GM18519 (cell line): ENCODE data around the gene LCA5.
"Not testable (repeated sequence)": the region's sequence is repeated elsewhere in the genome, so short reads cannot be mapped to it uniquely, and the experiment has no call there.

ENCODE experiments used
- ATAC-seq: cut with Tn5 transposase; IDR thresholded peaks from one replicate; pipeline ENCODE4 v1.9.1; 2021; ENCODE audit warnings: mild to moderate bottlenecking, moderate library complexity; ENCODE audit not compliant: unreplicated experiment, low FRiP score

The LCA5 gene

GRCh38 chr6:79468116-79468515, 69.1 kb downstream of the LCA5 start:
- ATAC-seq, result no peak

- no peak for ATAC-seq
These were observed 69.5 kb downstream of the LCA5 start for GRCh38 chr6:79467716-79468115.

GRCh38 chr6:79466207-79466834, 70.9 kb downstream of the LCA5 start:
- ATAC-seq, result no peak

DNA sequence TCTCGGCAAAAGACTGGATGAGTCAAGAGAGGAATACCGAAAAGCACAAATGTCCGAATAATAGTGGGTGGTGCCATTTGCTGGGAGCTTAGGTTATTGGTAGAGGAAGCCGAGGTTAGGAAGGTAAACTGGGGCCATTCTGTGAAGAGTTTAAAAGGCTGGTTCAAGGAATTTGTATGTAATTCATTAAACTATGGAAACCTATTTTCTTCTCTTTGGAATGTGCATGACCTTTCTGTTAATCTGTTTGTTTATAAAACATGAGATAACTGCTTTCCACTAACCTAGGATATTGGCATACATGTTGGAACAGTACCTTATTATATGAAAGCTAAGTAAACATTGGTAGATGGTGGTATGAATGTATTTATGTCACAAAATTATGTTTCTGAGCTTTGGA, 71.8 kb downstream of the LCA5 start:
- no peak for ATAC-seq

- no peak for ATAC-seq
These were observed 73.6 kb downstream of the LCA5 start for GRCh38 chr6:79463621-79464050.

- no peak for ATAC-seq
These were observed 76.0 kb downstream of the LCA5 start for GRCh38 chr6:79461205-79461604.

DNA sequence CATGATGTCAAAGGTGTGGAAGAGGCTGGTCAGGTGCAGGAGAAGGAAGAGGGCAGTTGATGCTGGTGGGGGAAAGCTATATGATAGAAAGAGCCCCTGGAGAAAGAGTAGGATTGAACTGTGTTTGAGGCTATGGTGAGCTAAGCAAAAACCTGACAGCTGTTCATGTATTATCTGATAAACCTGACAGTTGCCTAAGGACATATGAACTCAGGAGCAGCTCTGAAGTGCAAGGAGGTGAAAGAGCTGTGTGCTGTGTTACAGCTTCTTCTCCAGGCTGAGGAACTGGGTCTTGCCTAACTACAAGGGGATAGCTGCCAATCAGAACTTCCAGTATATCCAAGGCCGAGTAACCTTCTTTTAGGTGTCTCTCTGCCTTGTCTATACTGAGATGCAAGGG, 81.8 kb downstream of the LCA5 start:
- no peak for ATAC-seq

DNA sequence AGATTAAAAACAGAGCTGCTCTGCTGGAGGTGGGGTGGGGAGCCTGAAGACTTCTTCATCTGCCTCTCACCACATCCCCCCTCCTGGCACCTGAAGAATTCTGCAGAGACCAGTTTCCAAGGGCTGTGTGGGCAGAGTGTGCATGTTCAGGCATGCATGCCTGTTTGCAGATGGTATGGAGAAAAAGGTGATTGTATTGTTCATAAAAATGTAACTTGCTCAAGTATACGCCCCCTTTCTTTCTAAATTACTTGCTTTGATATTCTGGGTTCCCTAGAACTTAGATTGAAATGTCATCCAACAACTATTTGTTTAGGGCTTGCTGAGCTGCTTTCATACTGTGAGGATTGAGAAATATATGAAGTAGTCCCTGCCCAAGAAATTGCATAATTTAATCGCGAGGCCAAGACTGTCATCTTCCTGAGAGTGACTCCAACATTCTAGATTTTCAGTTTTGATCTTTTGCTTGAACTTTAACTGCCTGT, 83.6 kb downstream of the LCA5 start:
- ATAC-seq, result no peak

DNA sequence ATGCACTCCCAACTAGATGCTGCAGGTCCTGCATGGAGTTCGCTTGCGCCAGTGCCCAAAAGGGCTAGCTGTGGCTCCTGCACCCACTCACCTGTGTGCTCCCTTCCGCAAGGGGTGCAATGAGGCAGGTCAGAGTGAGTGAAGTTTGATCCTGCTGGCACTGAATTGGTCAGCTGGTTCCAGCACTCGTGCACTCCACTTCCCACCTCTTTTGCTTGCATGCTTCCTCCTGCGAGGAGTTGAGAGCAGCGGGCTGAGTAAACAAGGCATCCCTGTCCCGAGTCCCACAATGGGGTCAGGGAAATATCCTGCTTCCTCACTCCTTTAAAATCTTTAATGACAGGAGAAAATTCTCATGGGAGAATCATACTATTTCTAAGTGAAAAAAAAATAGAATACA, 86.2 kb downstream of the LCA5 start:
- no peak for ATAC-seq

- ATAC-seq, result no peak
These were observed 91.2 kb downstream of the LCA5 start for GRCh38 chr6:79446006-79446405.

- ATAC-seq, result not testable (repeated sequence)
These were observed 93.4 kb downstream of the LCA5 start for GRCh38 chr6:79443876-79444275.

DNA sequence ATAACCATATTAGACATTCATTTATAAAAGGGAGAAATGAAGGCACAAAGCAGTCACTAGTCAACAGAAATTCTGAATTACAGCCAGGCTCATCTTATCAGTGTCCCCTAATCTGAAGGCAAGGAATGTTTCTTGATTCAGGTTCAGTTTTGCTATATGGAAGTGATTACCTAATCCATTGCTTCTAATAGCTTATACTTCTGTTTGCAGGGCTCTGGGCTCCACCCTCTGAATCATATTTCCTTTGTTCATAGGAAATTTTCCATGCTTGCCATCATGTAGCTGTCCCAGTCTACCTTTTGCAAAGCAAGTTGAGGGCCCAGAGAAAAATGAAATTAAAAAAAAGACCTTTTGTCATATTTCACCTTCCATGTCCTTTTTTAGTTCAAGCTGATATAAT, 96.0 kb downstream of the LCA5 start:
- ATAC-seq, result no peak

GRCh38 chr6:79440598-79440997, 96.6 kb downstream of the LCA5 start:
- peak; percentile 71 for ATAC-seq

- ATAC-seq, result no peak
These were observed 99.2 kb downstream of the LCA5 start for GRCh38 chr6:79438030-79438429.

DNA sequence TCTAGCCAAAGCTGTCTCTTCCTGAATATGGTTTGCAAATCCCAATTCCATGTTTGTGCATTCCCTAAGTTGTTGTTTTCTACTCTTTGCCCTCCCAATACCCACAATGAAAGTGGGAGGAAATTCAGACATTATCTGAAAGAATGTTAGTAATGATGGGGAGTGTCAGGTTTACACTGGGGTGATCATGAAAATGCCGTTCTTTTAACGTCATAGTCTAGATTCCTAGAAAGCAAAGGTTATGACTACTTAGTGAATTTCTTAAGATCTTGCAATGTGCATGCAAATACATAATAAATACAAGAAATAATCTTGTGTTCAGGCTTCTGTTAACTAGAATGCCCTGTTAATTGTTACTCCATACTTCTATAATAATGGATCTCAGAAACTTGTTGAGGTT, 101.0 kb downstream of the LCA5 start:
- no peak for ATAC-seq

DNA sequence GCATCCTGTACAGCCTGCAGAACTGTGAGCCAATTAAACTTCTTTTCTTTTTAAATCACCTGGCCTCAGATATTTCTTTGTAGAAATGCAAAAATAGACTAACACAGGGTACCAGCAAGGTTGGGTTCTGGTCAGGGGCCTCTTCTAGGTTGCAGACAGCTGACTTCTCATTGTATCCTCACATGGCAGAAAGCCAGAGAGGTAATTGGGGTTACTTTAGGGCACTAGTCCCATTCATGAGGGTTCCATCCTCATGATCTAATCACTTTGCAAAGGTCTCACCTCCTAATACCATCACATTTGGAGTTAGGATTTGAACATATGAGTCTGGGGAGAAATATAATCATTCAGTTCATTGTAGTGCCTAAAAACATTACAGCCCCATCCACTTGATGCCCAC, 101.5 kb downstream of the LCA5 start:
- ATAC-seq, result no peak
